HepG2 (cell line): Measurements from ENCODE around the gene ZNF771. TPM values are rescaled to one million over a fixed set of nuclear protein-coding genes. Genes with fewer than 3 reads are reported as not detected.

Experiments
- AHR ChIP-seq: IDR thresholded peaks from 2 replicates; pipeline ENCODE4 v1.6.1; 2018; ENCODE audit warnings: missing genetic modification reagents, missing compliant biosample characterization
- CHCHD3 ChIP-seq: sonication (generic); formaldehyde crosslinking; IDR thresholded peaks from 2 replicates; pipeline ENCODE4 v1.8.0; 2022; ENCODE audit warnings: mild to moderate bottlenecking, missing genetic modification reagents, moderate library complexity
- EEA1 ChIP-seq: sonication (generic); formaldehyde crosslinking; IDR thresholded peaks from 2 replicates; pipeline ENCODE4 v1.5.1; 2020; ENCODE audit warnings: mild to moderate bottlenecking, missing genetic modification reagents, borderline replicate concordance
- FOXA1 ChIP-seq, 2 experiments: fragments of 450-650 bp in 1 of 2; sonication (generic) in 1 of 2; formaldehyde crosslinking in 1 of 2; IDR thresholded peaks; 2 replicates each; pipeline versions ENCODE4 v1.4.0 to v1.6.1; 2016 to 2020; ENCODE audit warnings: missing genetic modification reagents in 1 of 2
- GLI4 ChIP-seq: sonication (generic); formaldehyde crosslinking; IDR thresholded peaks from 2 replicates; pipeline ENCODE4 v1.5.1; 2020; ENCODE audit warnings: missing genetic modification reagents, mild to moderate bottlenecking, moderate library complexity, borderline replicate concordance
- HIVEP1 ChIP-seq: sonication (generic); formaldehyde crosslinking; IDR thresholded peaks from 2 replicates; pipeline ENCODE4 v1.4.0; 2020; ENCODE audit warnings: mild to moderate bottlenecking, missing genetic modification reagents
- HNRNPL ChIP-seq: fragments of 200-400 bp; formaldehyde crosslinking; IDR thresholded peaks from 2 replicates; pipeline ENCODE4 v1.6.1; 2017; ENCODE audit warnings: mild to moderate bottlenecking, low read depth, low read length
- JDP2 ChIP-seq: sonication (generic); formaldehyde crosslinking; IDR thresholded peaks from 2 replicates; pipeline ENCODE4 v1.8.1; 2022; ENCODE audit warnings: missing genetic modification reagents, borderline replicate concordance
- KDM2A ChIP-seq: sonication (generic); formaldehyde crosslinking; IDR thresholded peaks from 2 replicates; pipeline ENCODE4 v1.4.0; 2020; ENCODE audit warnings: low read depth, missing genetic modification reagents, borderline replicate concordance
- KMT2A ChIP-seq: sonication (generic); formaldehyde crosslinking; IDR thresholded peaks from 2 replicates; pipeline ENCODE4 v1.4.0; 2020; ENCODE audit warnings: missing genetic modification reagents
- NFATC3 ChIP-seq: sonication (generic); formaldehyde crosslinking; IDR thresholded peaks from 2 replicates; pipeline ENCODE4 v1.5.1; 2020; ENCODE audit warnings: mild to moderate bottlenecking, missing genetic modification reagents
- NONO ChIP-seq, 2 experiments: fragments of 450-650 bp in 1 of 2; sonication (generic) in 1 of 2; formaldehyde crosslinking in 1 of 2; IDR thresholded peaks in 1 of 2; conservative IDR thresholded peaks in 1 of 2; 2 replicates each; pipeline versions ENCODE4 v1.6.1 to v1.8.0; 2017 to 2022; ENCODE audit warnings: mild to moderate bottlenecking in 1 of 2, missing genetic modification reagents in 1 of 2, moderate library complexity in 1 of 2
- PHF8 ChIP-seq: sonication (generic); formaldehyde crosslinking; IDR thresholded peaks from 2 replicates; pipeline ENCODE4 v1.5.0; 2020; ENCODE audit warnings: missing genetic modification reagents
- RXRA ChIP-seq: sonication (generic); formaldehyde crosslinking; IDR thresholded peaks from 2 replicates; pipeline ENCODE4 v1.5.1; 2020; ENCODE audit warnings: missing genetic modification reagents
- ZNF232 ChIP-seq: sonication (generic); formaldehyde crosslinking; IDR thresholded peaks from 2 replicates; pipeline ENCODE4 v1.4.0; 2020; ENCODE audit warnings: missing genetic modification reagents, borderline replicate concordance
- ZNF34 ChIP-seq: sonication (generic); formaldehyde crosslinking; IDR thresholded peaks from 2 replicates; pipeline ENCODE4 v1.4.0; 2020; ENCODE audit warnings: mild to moderate bottlenecking, missing genetic modification reagents, borderline replicate concordance
- ZNF350 ChIP-seq: sonication (generic); formaldehyde crosslinking; IDR thresholded peaks from 2 replicates; pipeline ENCODE4 v1.4.0; 2020; ENCODE audit warnings: mild to moderate bottlenecking, low read depth, missing genetic modification reagents, borderline replicate concordance
- ZNF572 ChIP-seq: sonication (generic); formaldehyde crosslinking; IDR thresholded peaks from 2 replicates; pipeline ENCODE4 v1.5.1; 2020; ENCODE audit warnings: mild to moderate bottlenecking, missing genetic modification reagents
- ZNF761 ChIP-seq: sonication (generic); formaldehyde crosslinking; conservative IDR thresholded peaks from 2 replicates; pipeline ENCODE4 v1.4.0; 2020; ENCODE audit warnings: mild to moderate bottlenecking, missing genetic modification reagents
- polyA plus RNA-seq, 8 experiments: library from polyadenylated mRNA; depleted of rRNA in 3 of 8; stranded (reverse) in 7 of 8; unstranded in 1 of 8; fragments of >200 nt; fragmentation: Illumina TruSeq in 4 of 8; extraction: Trizol in 4 of 8; gene quantifications; 2 replicates each; pipeline versions ENCODE4 v1.2.1 to v1.2.3, GENCODE V29; 2011 to 2016; ENCODE audit warnings: low read depth in 4 of 8, missing spikeins in 1 of 8, mixed read lengths in 1 of 8; ENCODE audit not compliant: insufficient read depth in 1 of 8
- total RNA-seq, 5 experiments: library from RNA; depleted of rRNA; stranded (reverse); fragments of >200 nt; fragmentation: Illumina TruSeq; extraction: Trizol; gene quantifications; 2 replicates each; pipeline ENCODE4 v1.2.3, GENCODE V29; 2016; ENCODE audit warnings: low read depth in 1 of 5
- TF ChIP-seq, protein P1 (sequence below): sonication (generic); formaldehyde crosslinking; IDR thresholded peaks from 2 replicates; pipeline ENCODE4 v1.5.1; 2020; ENCODE audit warnings: mild to moderate bottlenecking, missing genetic modification reagents, moderate library complexity
- TF ChIP-seq, protein P2 (sequence below): sonication (generic); IDR thresholded peaks from 2 replicates; pipeline ENCODE4 v1.6.1; 2016; ENCODE audit warnings: low read depth, borderline replicate concordance
- TF ChIP-seq, protein P3 (sequence below): sonication (generic); formaldehyde crosslinking; conservative IDR thresholded peaks from 2 replicates; pipeline ENCODE4 v1.8.1; 2023; ENCODE audit warnings: missing genetic modification reagents

Gene ZNF771
- total and polyA plus RNA-seq, 2 of the 13 experiments (the other 11 are each of a cell fraction or from before 2014, with no cell fraction given) = 5.0 to 11.8 TPM

DNA sequence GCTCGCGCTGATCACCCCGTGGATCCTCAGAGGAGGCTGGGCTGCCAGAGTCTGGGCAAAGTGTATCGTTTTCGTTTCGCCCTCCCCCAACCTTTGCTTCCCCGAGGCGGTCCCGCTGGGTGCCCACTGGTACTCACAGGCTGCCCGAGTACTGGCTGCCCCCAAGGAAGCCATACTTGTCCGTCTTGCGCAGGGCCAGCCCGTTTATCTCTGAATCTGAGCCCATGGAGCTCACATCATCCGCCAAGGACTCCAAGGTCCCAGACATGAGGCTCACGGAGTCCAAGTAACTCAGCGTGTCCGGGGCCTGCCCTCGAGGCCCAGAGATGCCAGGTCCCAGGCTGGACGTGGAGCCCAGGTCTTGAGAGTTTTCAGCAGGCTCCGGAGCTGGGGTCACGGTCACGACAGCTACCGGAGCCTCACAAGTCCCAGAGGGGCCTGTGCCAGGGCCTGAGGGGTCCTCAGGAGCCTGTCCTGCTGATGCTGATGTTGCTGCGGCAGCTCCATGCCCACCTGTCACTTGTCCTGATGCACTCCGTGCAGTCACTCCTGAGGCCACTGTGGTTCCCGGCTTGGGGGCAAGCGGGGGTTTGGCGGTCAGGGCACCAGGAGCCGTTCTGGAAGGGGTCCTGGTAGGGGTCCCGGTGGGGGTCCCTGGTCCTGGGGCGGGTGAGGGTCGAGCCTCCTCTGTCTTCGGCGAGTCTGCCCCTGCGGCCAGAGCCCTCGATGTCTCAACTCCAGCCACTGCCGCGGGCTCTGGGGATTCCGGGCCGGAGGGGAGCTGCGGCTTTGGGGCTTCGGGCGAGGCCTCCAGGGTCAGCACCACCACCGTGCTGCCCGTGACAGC is 38.1 kb upstream of the ZNF771 start (continued):
- TF ChIP-seq, protein P1, sequence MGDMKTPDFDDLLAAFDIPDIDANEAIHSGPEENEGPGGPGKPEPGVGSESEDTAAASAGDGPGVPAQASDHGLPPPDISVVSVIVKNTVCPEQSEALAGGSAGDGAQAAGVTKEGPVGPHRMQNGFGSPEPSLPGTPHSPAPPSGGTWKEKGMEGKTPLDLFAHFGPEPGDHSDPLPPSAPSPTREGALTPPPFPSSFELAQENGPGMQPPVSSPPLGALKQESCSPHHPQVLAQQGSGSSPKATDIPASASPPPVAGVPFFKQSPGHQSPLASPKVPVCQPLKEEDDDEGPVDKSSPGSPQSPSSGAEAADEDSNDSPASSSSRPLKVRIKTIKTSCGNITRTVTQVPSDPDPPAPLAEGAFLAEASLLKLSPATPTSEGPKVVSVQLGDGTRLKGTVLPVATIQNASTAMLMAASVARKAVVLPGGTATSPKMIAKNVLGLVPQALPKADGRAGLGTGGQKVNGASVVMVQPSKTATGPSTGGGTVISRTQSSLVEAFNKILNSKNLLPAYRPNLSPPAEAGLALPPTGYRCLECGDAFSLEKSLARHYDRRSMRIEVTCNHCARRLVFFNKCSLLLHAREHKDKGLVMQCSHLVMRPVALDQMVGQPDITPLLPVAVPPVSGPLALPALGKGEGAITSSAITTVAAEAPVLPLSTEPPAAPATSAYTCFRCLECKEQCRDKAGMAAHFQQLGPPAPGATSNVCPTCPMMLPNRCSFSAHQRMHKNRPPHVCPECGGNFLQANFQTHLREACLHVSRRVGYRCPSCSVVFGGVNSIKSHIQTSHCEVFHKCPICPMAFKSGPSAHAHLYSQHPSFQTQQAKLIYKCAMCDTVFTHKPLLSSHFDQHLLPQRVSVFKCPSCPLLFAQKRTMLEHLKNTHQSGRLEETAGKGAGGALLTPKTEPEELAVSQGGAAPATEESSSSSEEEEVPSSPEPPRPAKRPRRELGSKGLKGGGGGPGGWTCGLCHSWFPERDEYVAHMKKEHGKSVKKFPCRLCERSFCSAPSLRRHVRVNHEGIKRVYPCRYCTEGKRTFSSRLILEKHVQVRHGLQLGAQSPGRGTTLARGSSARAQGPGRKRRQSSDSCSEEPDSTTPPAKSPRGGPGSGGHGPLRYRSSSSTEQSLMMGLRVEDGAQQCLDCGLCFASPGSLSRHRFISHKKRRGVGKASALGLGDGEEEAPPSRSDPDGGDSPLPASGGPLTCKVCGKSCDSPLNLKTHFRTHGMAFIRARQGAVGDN (CRISPR knock-in tag) = peak; percentile 66
- TF ChIP-seq FOXA1 (IDR thresholded peaks at IDR 0.05) = no peak
- TF ChIP-seq FOXA1 (CRISPR knock-in tag; IDR thresholded peaks at IDR 0.05) = no peak
- 0 out of 2 replicates have a peak, but pooled peaks have one; percentile 18 for TF ChIP-seq KDM2A (CRISPR knock-in tag)
- peak; percentile 72 for TF ChIP-seq HNRNPL
- TF ChIP-seq ZNF350 = 0 out of 2 replicates have a peak, but pooled peaks have one; percentile 11
- TF ChIP-seq ZNF232 = 0 out of 2 replicates have a peak, but pooled peaks have one; percentile 16
- peak; percentile 19; the same call in 1 of the 2 replicates for TF ChIP-seq ZNF572 (CRISPR knock-in tag)
- no peak for TF ChIP-seq ZNF34 (CRISPR knock-in tag)
- peak; percentile 63; the same call in 1 of the 2 replicates for TF ChIP-seq GLI4
- 0 out of 2 replicates have a peak, but pooled peaks have one; percentile 60 for TF ChIP-seq HIVEP1
- peak; percentile 5; the same call in 1 of the 2 replicates for TF ChIP-seq RXRA (CRISPR knock-in tag)
- peak; percentile 32; the same call in 1 of the 2 replicates for TF ChIP-seq KMT2A (CRISPR knock-in tag)
- TF ChIP-seq PHF8 (CRISPR knock-in tag) = peak; percentile 33; the same call in 1 of the 2 replicates
- TF ChIP-seq EEA1 (CRISPR knock-in tag) = 0 out of 2 replicates have a peak, but pooled peaks have one; percentile 48
- TF ChIP-seq, protein P2, sequence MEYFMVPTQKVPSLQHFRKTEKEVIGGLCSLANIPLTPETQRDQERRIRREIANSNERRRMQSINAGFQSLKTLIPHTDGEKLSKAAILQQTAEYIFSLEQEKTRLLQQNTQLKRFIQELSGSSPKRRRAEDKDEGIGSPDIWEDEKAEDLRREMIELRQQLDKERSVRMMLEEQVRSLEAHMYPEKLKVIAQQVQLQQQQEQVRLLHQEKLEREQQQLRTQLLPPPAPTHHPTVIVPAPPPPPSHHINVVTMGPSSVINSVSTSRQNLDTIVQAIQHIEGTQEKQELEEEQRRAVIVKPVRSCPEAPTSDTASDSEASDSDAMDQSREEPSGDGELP = no peak
- TF ChIP-seq ZNF761 (CRISPR knock-in tag) = 0 out of 2 replicates have a peak, but pooled peaks have one; percentile 12
- TF ChIP-seq, protein P3, sequence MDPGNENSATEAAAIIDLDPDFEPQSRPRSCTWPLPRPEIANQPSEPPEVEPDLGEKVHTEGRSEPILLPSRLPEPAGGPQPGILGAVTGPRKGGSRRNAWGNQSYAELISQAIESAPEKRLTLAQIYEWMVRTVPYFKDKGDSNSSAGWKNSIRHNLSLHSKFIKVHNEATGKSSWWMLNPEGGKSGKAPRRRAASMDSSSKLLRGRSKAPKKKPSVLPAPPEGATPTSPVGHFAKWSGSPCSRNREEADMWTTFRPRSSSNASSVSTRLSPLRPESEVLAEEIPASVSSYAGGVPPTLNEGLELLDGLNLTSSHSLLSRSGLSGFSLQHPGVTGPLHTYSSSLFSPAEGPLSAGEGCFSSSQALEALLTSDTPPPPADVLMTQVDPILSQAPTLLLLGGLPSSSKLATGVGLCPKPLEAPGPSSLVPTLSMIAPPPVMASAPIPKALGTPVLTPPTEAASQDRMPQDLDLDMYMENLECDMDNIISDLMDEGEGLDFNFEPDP (CRISPR knock-in tag) = no peak
- no peak for TF ChIP-seq JDP2
- no peak for TF ChIP-seq CHCHD3
- TF ChIP-seq NFATC3 (CRISPR knock-in tag) = peak; percentile 85; the same call in 1 of the 2 replicates
- TF ChIP-seq AHR (CRISPR knock-in tag) = 0 out of 2 replicates have a peak, but pooled peaks have one; percentile 24
- no peak for TF ChIP-seq NONO (IDR thresholded peaks at IDR 0.05)
- TF ChIP-seq NONO (CRISPR knock-in tag; conservative IDR thresholded peaks at IDR 0.05) = 0 out of 2 replicates have a peak, but pooled peaks have one; percentile 25
